GM19455 (cell line): ENCODE results near the gene PRDM15.

Experiments used
- ATAC-seq: cut with Tn5 transposase; IDR thresholded peaks from one replicate; pipeline ENCODE4 v1.9.1; 2021; ENCODE audit not compliant: unreplicated experiment

The PRDM15 gene

DNA sequence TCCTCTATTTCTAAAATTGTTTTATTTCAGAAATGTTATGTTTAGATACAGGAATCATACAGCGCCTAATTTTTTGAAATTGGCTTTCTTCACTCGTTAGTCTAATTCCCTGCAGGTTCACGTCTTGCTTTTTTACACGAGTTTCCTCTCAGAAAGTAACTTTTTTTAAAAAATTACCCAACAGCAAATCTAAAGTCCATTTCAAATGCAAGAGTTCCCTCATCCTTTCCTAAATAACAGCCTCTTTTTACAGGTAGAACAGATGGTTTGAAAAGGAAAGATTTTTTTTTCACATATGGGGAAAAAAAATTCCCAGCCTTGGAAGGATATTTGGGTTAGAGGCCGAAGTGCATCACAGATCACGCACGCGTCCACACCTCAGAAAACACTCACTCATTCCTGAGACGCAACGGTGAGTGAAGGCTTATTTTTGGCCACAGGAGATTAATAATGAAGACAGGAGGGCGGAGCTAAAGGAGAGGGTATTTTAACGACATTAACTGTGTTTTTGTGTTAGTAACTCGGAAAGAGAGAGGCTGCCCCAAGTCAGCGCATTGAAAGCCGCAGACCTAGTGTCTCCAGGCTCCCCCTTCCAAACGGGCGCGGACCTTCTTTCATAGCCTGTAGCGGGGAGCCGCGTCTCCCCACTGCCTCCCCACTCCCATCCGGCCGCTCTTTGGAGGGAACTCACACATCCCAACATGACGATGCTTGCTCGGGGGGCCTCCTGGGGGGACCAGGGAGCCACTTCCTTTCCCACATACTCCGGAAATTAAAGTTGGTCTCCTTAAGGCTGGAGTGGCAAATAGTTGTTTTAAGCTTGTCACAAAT, 111.3 kb downstream of the PRDM15 start:
- ATAC-seq, result no peak

DNA sequence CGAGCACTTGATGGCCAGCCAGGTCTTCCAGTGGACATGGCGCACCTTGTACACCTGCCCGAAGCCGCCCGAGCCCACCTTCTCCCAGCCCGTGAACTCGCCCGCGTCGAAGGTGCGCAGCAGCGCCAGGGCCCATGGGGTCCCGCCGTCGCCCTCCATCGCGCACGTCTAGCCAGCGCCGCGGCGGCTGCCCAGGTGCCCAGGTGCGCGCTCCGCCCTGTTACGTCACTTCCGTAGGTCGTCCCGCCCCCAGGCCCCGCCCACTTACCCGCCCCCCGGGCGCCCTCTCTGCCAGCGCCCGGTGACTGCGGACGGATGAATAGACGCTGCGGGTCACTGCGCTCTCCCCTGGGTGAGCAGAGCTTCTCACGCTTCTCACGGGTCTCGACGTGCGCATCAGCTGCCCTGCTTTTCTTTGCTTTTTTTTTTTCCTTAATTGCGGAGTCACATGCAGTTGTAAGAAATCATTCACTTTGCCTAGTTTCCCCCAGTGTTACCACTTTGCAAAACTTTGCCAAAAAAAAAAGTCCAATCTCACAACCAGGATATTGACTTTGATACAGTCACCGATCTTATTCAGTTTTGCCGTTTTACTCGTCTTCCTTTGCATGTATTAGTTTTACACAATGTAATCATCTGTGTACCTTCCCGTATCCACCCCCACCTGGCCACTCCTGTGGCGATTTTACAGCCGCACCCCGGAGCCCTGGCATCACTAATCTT, 112.1 kb downstream of the PRDM15 start, which contains the start of gene RIPK4:
TSS of gene RIPK4 (minus strand) at position 170 of the 723 bp plus-strand sequence. CDS start at position 159, 11 bp downstream.
- no peak for ATAC-seq

GRCh38 chr21:41765973-41766882, 112.9 kb downstream of the PRDM15 start:
- ATAC-seq, result no peak

DNA sequence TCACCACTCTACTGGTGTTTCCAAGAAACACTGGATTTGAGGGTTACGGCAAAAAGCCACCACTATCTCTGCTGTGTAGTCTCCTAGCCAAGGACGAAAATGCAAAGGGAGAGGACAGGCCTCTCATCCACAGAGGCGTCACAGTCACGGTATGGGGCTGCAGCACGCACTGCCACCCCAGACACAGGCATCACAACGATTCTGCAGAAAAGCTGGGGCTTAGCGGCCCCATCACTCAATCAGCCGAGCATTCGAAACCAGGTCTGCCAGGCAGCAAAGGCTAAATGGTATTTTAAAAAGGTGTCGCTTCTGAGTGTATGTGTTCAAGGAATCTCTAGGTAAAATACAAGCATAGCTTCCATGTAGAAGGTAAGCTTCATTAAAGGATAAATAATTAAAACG, 113.7 kb downstream of the PRDM15 start:
- no peak for ATAC-seq

- ATAC-seq, result no peak
These were observed 114.4 kb downstream of the PRDM15 start for GRCh38 chr21:41764558-41765419.

- ATAC-seq, result no peak
These were observed 115.1 kb downstream of the PRDM15 start for GRCh38 chr21:41763996-41764395.

- no peak for ATAC-seq
These were observed 115.7 kb downstream of the PRDM15 start for GRCh38 chr21:41763398-41763931.

DNA sequence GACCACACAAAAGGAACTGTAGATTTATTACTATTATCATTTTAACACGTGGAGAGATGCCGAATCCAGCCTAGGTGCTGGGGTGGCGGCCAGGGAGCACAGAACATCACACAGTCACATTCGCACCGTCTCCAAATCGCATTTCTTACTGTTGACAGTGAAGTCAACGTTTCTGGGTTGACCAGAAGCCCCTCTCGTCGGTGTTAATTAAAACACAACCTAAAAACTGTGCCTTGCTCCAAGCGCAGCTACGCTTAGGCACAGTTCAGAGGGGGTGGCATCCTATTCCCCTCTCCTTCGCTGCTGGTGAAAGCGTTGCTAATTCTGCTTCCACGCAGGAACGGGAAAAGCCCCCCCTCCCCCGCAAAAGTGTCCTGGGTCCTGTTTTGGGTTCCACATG, 116.4 kb downstream of the PRDM15 start:
- no peak for ATAC-seq

GRCh38 chr21:41761934-41762635, 117.1 kb downstream of the PRDM15 start:
- ATAC-seq, result no peak

- ATAC-seq, result no peak
These were observed 117.8 kb downstream of the PRDM15 start for GRCh38 chr21:41761211-41761933.

DNA sequence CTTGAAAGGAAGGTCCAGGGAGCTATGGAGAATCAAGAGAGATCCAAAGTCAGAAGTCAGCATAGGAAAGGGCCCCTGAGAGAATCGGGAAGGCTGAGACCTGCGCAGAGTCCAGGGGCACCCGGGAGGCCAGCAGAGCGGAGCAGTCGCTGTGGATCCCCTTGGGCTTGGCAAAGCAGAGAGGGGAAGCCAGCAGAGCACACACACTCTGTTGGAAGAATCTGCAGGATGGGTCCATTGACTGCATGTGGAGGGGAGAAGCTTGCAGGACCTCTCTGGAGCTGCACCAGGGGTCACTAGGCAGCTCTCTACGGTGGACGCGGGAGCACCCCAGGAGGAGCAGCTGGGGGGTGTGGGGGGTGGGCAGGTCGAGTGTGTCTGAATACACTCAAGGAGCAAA, 118.7 kb downstream of the PRDM15 start:
- no peak for ATAC-seq

- ATAC-seq, result no peak
These were observed 119.2 kb downstream of the PRDM15 start for GRCh38 chr21:41759926-41760325.

GRCh38 chr21:41759214-41759840, 119.8 kb downstream of the PRDM15 start:
- no peak for ATAC-seq

DNA sequence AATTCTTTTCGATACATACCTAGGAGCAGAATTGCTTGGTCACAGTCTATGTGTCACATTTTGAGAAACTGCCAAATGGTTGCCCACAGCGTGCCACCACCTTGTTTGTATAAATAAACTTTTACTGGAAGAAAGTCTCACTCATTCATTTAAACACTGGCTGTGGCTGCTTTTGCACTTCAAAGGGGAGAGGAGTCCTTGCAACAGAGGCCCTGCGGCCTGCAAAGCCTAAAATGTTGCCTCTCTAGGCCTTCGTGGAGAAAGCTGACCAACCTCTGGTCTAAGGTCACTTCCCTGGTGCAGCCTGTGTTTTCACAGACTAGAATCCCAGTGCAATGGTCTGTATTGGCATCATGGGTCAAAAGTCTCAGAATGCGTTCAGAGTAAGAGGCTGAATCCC, 120.6 kb downstream of the PRDM15 start:
- no peak for ATAC-seq

GRCh38 chr21:41755934-41756773, 123.0 kb downstream of the PRDM15 start:
- no peak for ATAC-seq

DNA sequence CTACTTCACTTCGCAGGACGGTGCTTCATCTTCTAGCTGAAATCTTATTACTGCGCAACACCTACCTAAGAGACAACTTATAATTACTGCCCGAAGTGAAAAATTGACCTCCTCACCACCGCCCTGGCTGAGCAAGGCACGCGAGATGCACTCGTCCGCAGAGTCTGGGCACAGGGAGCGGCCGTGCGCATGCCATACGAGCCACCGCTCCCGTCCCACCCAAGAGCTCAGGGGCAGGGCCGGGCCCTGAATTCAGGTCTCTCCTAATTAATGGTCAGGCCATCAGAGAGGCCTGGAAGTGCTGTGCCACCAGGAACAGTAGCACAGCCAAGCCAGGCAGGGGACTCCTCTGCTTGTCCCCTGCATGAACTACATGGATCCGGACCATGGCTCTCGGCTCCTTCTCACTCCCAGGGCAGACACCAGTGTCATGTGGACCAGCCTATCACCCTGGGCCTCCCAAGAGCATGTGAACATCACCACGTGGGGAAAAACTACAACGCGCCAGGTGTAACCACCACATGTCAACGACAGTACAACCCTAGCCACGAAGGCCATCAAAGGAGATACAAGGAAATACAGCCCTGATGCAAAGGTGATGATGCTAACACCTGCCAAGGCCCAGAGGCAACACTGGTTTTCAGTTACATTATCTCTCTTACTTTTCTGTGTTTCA, 123.7 kb downstream of the PRDM15 start:
- ATAC-seq, result no peak

- no peak for ATAC-seq
These were observed 124.7 kb downstream of the PRDM15 start for GRCh38 chr21:41754479-41754891.
